ENCODE results near the gene RHOBTB3. TPM values are rescaled to one million over a fixed set of nuclear protein-coding genes. Genes with fewer than 3 reads are reported as not detected.

RHOBTB3 gene
- total and polyA plus RNA-seq, 10 of the 15 experiments (the other 5 are each of a cell fraction or from before 2014, with no cell fraction given) = 3.6 to 42.8 (median 8.4) TPM

GRCh38 chr5:95845391-95845790 is 114.3 kb downstream of the RHOBTB3 start:
- Histone ChIP-seq H3K36me3 (ENCODE audit: control insufficient read depth in 2 of 2, insufficient read depth in 2 of 2, low read length in 1 of 2) (no peaks in the 10 kb centered on the region), H3K4me1 (ENCODE audit: control insufficient read depth, insufficient read depth, low read length) (peaks cover 23% of the 10 kb centered on the region), H3K79me2 (ENCODE audit: control insufficient read depth, insufficient read depth, low read length) (no peaks in the 10 kb centered on the region), H3K9me3 (replicated peaks; ENCODE audit: control insufficient read depth, insufficient read depth, low read length) (no peaks in the 10 kb centered on the region), H3K4me3 (no peak overlapping the region), H3K27me3 (replicated peaks in 1 of 2; ENCODE audit: control insufficient read depth in 2 of 2, insufficient read depth in 2 of 2, low read length in 1 of 2) (no peaks in the 10 kb centered on the region), H3K4me2 (ENCODE audit: control insufficient read depth, insufficient read depth) (no peak overlapping the region), H2AFZ (ENCODE audit: control insufficient read depth, low read depth, low read length) (no peak overlapping the region), H3K9ac (ENCODE audit: control insufficient read depth, insufficient read depth, low read length) (no peak overlapping the region), H3K27ac (ENCODE audit: control insufficient read depth, insufficient read depth) (no peak overlapping the region), H4K20me1 (ENCODE audit: control insufficient read depth, insufficient read depth) (no peaks in the 10 kb centered on the region)
- WGBS (ENCODE audit: insufficient coverage, insufficient replicate concordance, low lambda C conversion rate, missing lambda C conversion rate) = 73% methylated on average over 3 of the region's 3 CpGs
- ChIA-PET SMC1A (ENCODE audit: uncharacterized antibody, unreplicated experiment) (interaction anchor here (1.2 to 21.9 kb wide), 11 partner anchors 26 to 201 kb away, joined by 4 to 622 read pairs (median 22); partner anchors contain the start of genes GLRX and RFESD), POLR2A (no interaction called here), CTCF (interaction anchor here (0.7 to 20.1 kb wide), 10 partner anchors 9 to 493 kb away, joined by 3 to 653 read pairs (median 26); partner anchors contain the start of gene RFESD), RAD21 (ENCODE audit: unreplicated experiment) (interaction anchor here (0.6 to 11.1 kb wide), 6 partner anchors 64 to 201 kb away, joined by 3 to 209 read pairs (median 26); partner anchors contain the start of gene RFESD)
- DNase-seq (ENCODE audit: low read depth, low spot score) (no peak), ATAC-seq (no peak), FAIRE-seq (no peak)
- intact Hi-C loops (cut with micrococcal nuclease; ENCODE audit: unreplicated experiment) = loop anchor here (5.0 to 10.0 kb wide), 2 partner anchors 291 to 563 kb away; partner anchors contain the start of genes ARSK and SKIC3
- in situ Hi-C loops (cut with MboI) = loop anchor here (5.0 kb wide), 2 partner anchors 68 to 183 kb away; no protein-coding TSS in a partner anchor
- no TSS peak for BruUV-seq (replicated peaks)
- TF ChIP-seq ATF7 (IDR thresholded peaks at IDR 0.05; ENCODE audit: low read depth) (no peak), CHD1 (IDR thresholded peaks at IDR 0.05; ENCODE audit: low read depth, low read length) (no peak), NFYB (IDR thresholded peaks at IDR 0.05; ENCODE audit: insufficient read depth, low read depth, low read length) (no peak), HCFC1 (IDR thresholded peaks at IDR 0.05; ENCODE audit: low read length) (no peak), NFYA (IDR thresholded peaks at IDR 0.05; ENCODE audit: borderline replicate concordance, low read depth, low read length) (no peak), GATAD2B (conservative IDR thresholded peaks at IDR 0.05; ENCODE audit: low read depth) (no peak), PBX3 (IDR thresholded peaks at IDR 0.05; ENCODE audit: insufficient replicate concordance, low read depth, low read length) (no peak), MLLT1 (IDR thresholded peaks at IDR 0.05) (no peak), SUZ12 (IDR thresholded peaks at IDR 0.05; ENCODE audit: unreplicated experiment) (no peak), ELK1 (IDR thresholded peaks at IDR 0.05; ENCODE audit: low read depth, low read length) (no peak), FOS (IDR thresholded peaks at IDR 0.05; ENCODE audit: borderline replicate concordance, extremely low read depth, insufficient read length) (no peak)

Other genes with a start within 250 kb of the RHOBTB3 start
- gene SKIC3, start 176.4 kb upstream of the RHOBTB3 start, total RNA-seq (2014; rRNA removed) = 57.3 and 74.7 TPM in 2 replicates
- gene SKIC3, start 176.4 kb upstream of the RHOBTB3 start, total RNA-seq (2014; rRNA removed; fragmentation: Illumina TruSeq; extraction: Trizol) = 69.9 and 75.9 TPM in 2 replicates
- gene SKIC3, start 176.4 kb upstream of the RHOBTB3 start, total RNA-seq (2021) = 57.0 and 65.3 TPM in 2 replicates
- gene SKIC3, start 176.4 kb upstream of the RHOBTB3 start, polyA plus RNA-seq (2011; rRNA removed) = 73.7 and 124 TPM in 2 replicates
- 49.2 and 58.4 TPM in 2 replicates for gene SKIC3, start 176.4 kb upstream of the RHOBTB3 start, polyA plus RNA-seq (2014; fragmentation: Illumina TruSeq; extraction: Trizol)
- gene SKIC3, start 176.4 kb upstream of the RHOBTB3 start, polyA plus RNA-seq (2014; fragmentation: Nextera tagmentation; extraction: Ambion mirVana) = 10 to 100 TPM; 23.6 to 42.1 TPM
- gene SKIC3, start 176.4 kb upstream of the RHOBTB3 start, polyA plus RNA-seq (2014; rRNA removed) = 32.7 and 36.6 TPM in 2 replicates
- gene SKIC3, start 176.4 kb upstream of the RHOBTB3 start, polyA plus RNA-seq (2016; fragmentation: Nextera tagmentation; extraction: Ambion mirVana) = 10 to 100 TPM; 54.0 to 61.3 TPM
- 6.4 and 6.6 TPM in 2 replicates for gene ARSK, start 176.2 kb upstream of the RHOBTB3 start, total RNA-seq (2014; rRNA removed)
- gene ARSK, start 176.2 kb upstream of the RHOBTB3 start, total RNA-seq (2014; rRNA removed; fragmentation: Illumina TruSeq; extraction: Trizol) = 5.7 and 5.9 TPM in 2 replicates
- gene ARSK, start 176.2 kb upstream of the RHOBTB3 start, total RNA-seq (2021) = 4.0 and 4.6 TPM in 2 replicates
- 5.9 and 8.2 TPM in 2 replicates for gene ARSK, start 176.2 kb upstream of the RHOBTB3 start, polyA plus RNA-seq (2011; rRNA removed)
- 4.7 and 5.1 TPM in 2 replicates for gene ARSK, start 176.2 kb upstream of the RHOBTB3 start, polyA plus RNA-seq (2014; fragmentation: Illumina TruSeq; extraction: Trizol)
- 1 to 10 TPM; 1.6 to 3.5 TPM for gene ARSK, start 176.2 kb upstream of the RHOBTB3 start, polyA plus RNA-seq (2014; fragmentation: Nextera tagmentation; extraction: Ambion mirVana)
- gene ARSK, start 176.2 kb upstream of the RHOBTB3 start, polyA plus RNA-seq (2014; rRNA removed) = 6.9 and 7.1 TPM in 2 replicates
- 1 to 10 TPM; 8.8 to 9.5 TPM for gene ARSK, start 176.2 kb upstream of the RHOBTB3 start, polyA plus RNA-seq (2016; fragmentation: Nextera tagmentation; extraction: Ambion mirVana)
- gene GPR150, start 111.2 kb upstream of the RHOBTB3 start, total RNA-seq (2014; rRNA removed) = 0.82 and 1.1 TPM in 2 replicates
- gene GPR150, start 111.2 kb upstream of the RHOBTB3 start, total RNA-seq (2014; rRNA removed; fragmentation: Illumina TruSeq; extraction: Trizol) = 0.13 and 0.18 TPM in 2 replicates
- gene GPR150, start 111.2 kb upstream of the RHOBTB3 start, total RNA-seq (2021) = 0.92 and 1.3 TPM in 2 replicates
- 0.08 and 0.16 TPM in 2 replicates for gene GPR150, start 111.2 kb upstream of the RHOBTB3 start, polyA plus RNA-seq (2011; rRNA removed)
- gene GPR150, start 111.2 kb upstream of the RHOBTB3 start, polyA plus RNA-seq (2014; fragmentation: Illumina TruSeq; extraction: Trizol) = 0.37 and 0.43 TPM in 2 replicates
- under 1 TPM in 1 of 2 experiments, not detected in 1; 0.13 TPM for gene GPR150, start 111.2 kb upstream of the RHOBTB3 start, polyA plus RNA-seq (2014; fragmentation: Nextera tagmentation; extraction: Ambion mirVana)
- 0.77 and 1.1 TPM in 2 replicates for gene GPR150, start 111.2 kb upstream of the RHOBTB3 start, polyA plus RNA-seq (2014; rRNA removed)
- under 1 TPM; 0.16 to 0.76 TPM for gene GPR150, start 111.2 kb upstream of the RHOBTB3 start, polyA plus RNA-seq (2016; fragmentation: Nextera tagmentation; extraction: Ambion mirVana)
- gene RFESD, start 84.6 kb upstream of the RHOBTB3 start, total RNA-seq (2014; rRNA removed) = 3.3 and 3.4 TPM in 2 replicates
- gene RFESD, start 84.6 kb upstream of the RHOBTB3 start, total RNA-seq (2014; rRNA removed; fragmentation: Illumina TruSeq; extraction: Trizol) = 3.9 and 4.2 TPM in 2 replicates
- 2.9 and 5.7 TPM in 2 replicates for gene RFESD, start 84.6 kb upstream of the RHOBTB3 start, total RNA-seq (2021)
- gene RFESD, start 84.6 kb upstream of the RHOBTB3 start, polyA plus RNA-seq (2011; rRNA removed) = 5.7 and 10.9 TPM in 2 replicates
- 1.9 and 3.3 TPM in 2 replicates for gene RFESD, start 84.6 kb upstream of the RHOBTB3 start, polyA plus RNA-seq (2014; fragmentation: Illumina TruSeq; extraction: Trizol)
- gene RFESD, start 84.6 kb upstream of the RHOBTB3 start, polyA plus RNA-seq (2014; fragmentation: Nextera tagmentation; extraction: Ambion mirVana) = 10 to 100 TPM; 14.0 to 14.7 TPM
- gene RFESD, start 84.6 kb upstream of the RHOBTB3 start, polyA plus RNA-seq (2014; rRNA removed) = 1.4 and 1.9 TPM in 2 replicates
- 1 to 10 TPM; 5.9 to 6.8 TPM for gene RFESD, start 84.6 kb upstream of the RHOBTB3 start, polyA plus RNA-seq (2016; fragmentation: Nextera tagmentation; extraction: Ambion mirVana)
- 0.11 and 0.16 TPM in 2 replicates for gene SPATA9, start 48.3 kb upstream of the RHOBTB3 start, total RNA-seq (2014; rRNA removed)
- gene SPATA9, start 48.3 kb upstream of the RHOBTB3 start, total RNA-seq (2014; rRNA removed; fragmentation: Illumina TruSeq; extraction: Trizol) = 0.18 TPM in 1 of 2 replicates, not detected in the other
- gene SPATA9, start 48.3 kb upstream of the RHOBTB3 start, total RNA-seq (2021) = 0.35 TPM in 1 of 2 replicates, not detected in the other
- 0.33 and 0.46 TPM in 2 replicates for gene SPATA9, start 48.3 kb upstream of the RHOBTB3 start, polyA plus RNA-seq (2011; rRNA removed)
- gene SPATA9, start 48.3 kb upstream of the RHOBTB3 start, polyA plus RNA-seq (2014; fragmentation: Illumina TruSeq; extraction: Trizol) = 0.13 TPM in 1 of 2 replicates, not detected in the other
- gene SPATA9, start 48.3 kb upstream of the RHOBTB3 start, polyA plus RNA-seq (2014; fragmentation: Nextera tagmentation; extraction: Ambion mirVana) = under 1 TPM; 0.16 to 0.49 TPM
- gene SPATA9, start 48.3 kb upstream of the RHOBTB3 start, polyA plus RNA-seq (2014; rRNA removed) = 0.15 and 0.22 TPM in 2 replicates
- under 1 TPM; 0.16 to 0.24 TPM for gene SPATA9, start 48.3 kb upstream of the RHOBTB3 start, polyA plus RNA-seq (2016; fragmentation: Nextera tagmentation; extraction: Ambion mirVana)
- gene GLRX, start 91.4 kb downstream of the RHOBTB3 start, total RNA-seq (2014; rRNA removed) = 103 and 127 TPM in 2 replicates
- 63.0 and 66.7 TPM in 2 replicates for gene GLRX, start 91.4 kb downstream of the RHOBTB3 start, total RNA-seq (2014; rRNA removed; fragmentation: Illumina TruSeq; extraction: Trizol)
- gene GLRX, start 91.4 kb downstream of the RHOBTB3 start, total RNA-seq (2021) = 80.0 and 80.2 TPM in 2 replicates
- gene GLRX, start 91.4 kb downstream of the RHOBTB3 start, polyA plus RNA-seq (2011; rRNA removed) = 188 and 194 TPM in 2 replicates
- gene GLRX, start 91.4 kb downstream of the RHOBTB3 start, polyA plus RNA-seq (2014; fragmentation: Illumina TruSeq; extraction: Trizol) = 130 and 179 TPM in 2 replicates
- gene GLRX, start 91.4 kb downstream of the RHOBTB3 start, polyA plus RNA-seq (2014; fragmentation: Nextera tagmentation; extraction: Ambion mirVana) = 100 to 1,000 TPM; 311 to 366 TPM
- gene GLRX, start 91.4 kb downstream of the RHOBTB3 start, polyA plus RNA-seq (2014; rRNA removed) = 195 and 236 TPM in 2 replicates
- 100 to 1,000 TPM; 185 to 187 TPM for gene GLRX, start 91.4 kb downstream of the RHOBTB3 start, polyA plus RNA-seq (2016; fragmentation: Nextera tagmentation; extraction: Ambion mirVana)
- 59.9 and 61.6 TPM in 2 replicates for gene ELL2, start 230.5 kb downstream of the RHOBTB3 start, total RNA-seq (2014; rRNA removed)
- 83.8 and 87.5 TPM in 2 replicates for gene ELL2, start 230.5 kb downstream of the RHOBTB3 start, total RNA-seq (2014; rRNA removed; fragmentation: Illumina TruSeq; extraction: Trizol)
- gene ELL2, start 230.5 kb downstream of the RHOBTB3 start, total RNA-seq (2021) = 76.1 and 76.9 TPM in 2 replicates
- 91.4 and 122 TPM in 2 replicates for gene ELL2, start 230.5 kb downstream of the RHOBTB3 start, polyA plus RNA-seq (2011; rRNA removed)
- gene ELL2, start 230.5 kb downstream of the RHOBTB3 start, polyA plus RNA-seq (2014; fragmentation: Illumina TruSeq; extraction: Trizol) = 64.9 and 73.3 TPM in 2 replicates
- 10 to 100 TPM; 24.2 to 34.4 TPM for gene ELL2, start 230.5 kb downstream of the RHOBTB3 start, polyA plus RNA-seq (2014; fragmentation: Nextera tagmentation; extraction: Ambion mirVana)
- gene ELL2, start 230.5 kb downstream of the RHOBTB3 start, polyA plus RNA-seq (2014; rRNA removed) = 46.4 and 47.7 TPM in 2 replicates
- gene ELL2, start 230.5 kb downstream of the RHOBTB3 start, polyA plus RNA-seq (2016; fragmentation: Nextera tagmentation; extraction: Ambion mirVana) = 10 to 100 TPM; 50.2 to 53.1 TPM